Measurements from ENCODE around the gene NDUFB7.

Gene NDUFB7

GRCh38 chr19:14544977-14545715, 26.7 kb downstream of the NDUFB7 start:
- TF ChIP-seq NFIC (IDR thresholded peaks at IDR 0.05): peak; percentile 92
- TF ChIP-seq TEAD4 (IDR thresholded peaks at IDR 0.05): peak; percentile 49; the same call in 1 of the 2 replicates
- peak; percentile 83 for TF ChIP-seq TCF12 (IDR thresholded peaks at IDR 0.05; ENCODE audit: low read depth)
- peak; percentile 46 for TF ChIP-seq USF1 (IDR thresholded peaks at IDR 0.05)
- TF ChIP-seq, protein P1, sequence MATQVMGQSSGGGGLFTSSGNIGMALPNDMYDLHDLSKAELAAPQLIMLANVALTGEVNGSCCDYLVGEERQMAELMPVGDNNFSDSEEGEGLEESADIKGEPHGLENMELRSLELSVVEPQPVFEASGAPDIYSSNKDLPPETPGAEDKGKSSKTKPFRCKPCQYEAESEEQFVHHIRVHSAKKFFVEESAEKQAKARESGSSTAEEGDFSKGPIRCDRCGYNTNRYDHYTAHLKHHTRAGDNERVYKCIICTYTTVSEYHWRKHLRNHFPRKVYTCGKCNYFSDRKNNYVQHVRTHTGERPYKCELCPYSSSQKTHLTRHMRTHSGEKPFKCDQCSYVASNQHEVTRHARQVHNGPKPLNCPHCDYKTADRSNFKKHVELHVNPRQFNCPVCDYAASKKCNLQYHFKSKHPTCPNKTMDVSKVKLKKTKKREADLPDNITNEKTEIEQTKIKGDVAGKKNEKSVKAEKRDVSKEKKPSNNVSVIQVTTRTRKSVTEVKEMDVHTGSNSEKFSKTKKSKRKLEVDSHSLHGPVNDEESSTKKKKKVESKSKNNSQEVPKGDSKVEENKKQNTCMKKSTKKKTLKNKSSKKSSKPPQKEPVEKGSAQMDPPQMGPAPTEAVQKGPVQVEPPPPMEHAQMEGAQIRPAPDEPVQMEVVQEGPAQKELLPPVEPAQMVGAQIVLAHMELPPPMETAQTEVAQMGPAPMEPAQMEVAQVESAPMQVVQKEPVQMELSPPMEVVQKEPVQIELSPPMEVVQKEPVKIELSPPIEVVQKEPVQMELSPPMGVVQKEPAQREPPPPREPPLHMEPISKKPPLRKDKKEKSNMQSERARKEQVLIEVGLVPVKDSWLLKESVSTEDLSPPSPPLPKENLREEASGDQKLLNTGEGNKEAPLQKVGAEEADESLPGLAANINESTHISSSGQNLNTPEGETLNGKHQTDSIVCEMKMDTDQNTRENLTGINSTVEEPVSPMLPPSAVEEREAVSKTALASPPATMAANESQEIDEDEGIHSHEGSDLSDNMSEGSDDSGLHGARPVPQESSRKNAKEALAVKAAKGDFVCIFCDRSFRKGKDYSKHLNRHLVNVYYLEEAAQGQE (IDR thresholded peaks at IDR 0.05; ENCODE audit: low read depth): no peak
- TF ChIP-seq RAD21 (IDR thresholded peaks at IDR 0.05; ENCODE audit: low read depth): no peak
- peak; percentile 70 for TF ChIP-seq ZBTB7A (IDR thresholded peaks at IDR 0.05; ENCODE audit: low read depth)
- TF ChIP-seq, protein P2, sequence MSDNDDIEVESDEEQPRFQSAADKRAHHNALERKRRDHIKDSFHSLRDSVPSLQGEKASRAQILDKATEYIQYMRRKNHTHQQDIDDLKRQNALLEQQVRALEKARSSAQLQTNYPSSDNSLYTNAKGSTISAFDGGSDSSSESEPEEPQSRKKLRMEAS (IDR thresholded peaks at IDR 0.05): peak; percentile 78
- TF ChIP-seq EP300 (IDR thresholded peaks at IDR 0.05; ENCODE audit: borderline replicate concordance): peak; percentile 34; the same call in 1 of the 2 replicates

GRCh38 chr19:14544047-14544446, 27.8 kb downstream of the NDUFB7 start:
- TF ChIP-seq NFIC (IDR thresholded peaks at IDR 0.05): no peak
- TF ChIP-seq, protein P1 (IDR thresholded peaks at IDR 0.05; ENCODE audit: low read depth): no peak
- no peak for TF ChIP-seq CREB1 (IDR thresholded peaks at IDR 0.05; ENCODE audit: low read depth)

- TF ChIP-seq RAD21 (IDR thresholded peaks at IDR 0.05; ENCODE audit: low read depth): no peak
Measured at GRCh38 chr19:14542711-14543328, 29.0 kb downstream of the NDUFB7 start.

- TF ChIP-seq ZBTB7A (IDR thresholded peaks at IDR 0.05; ENCODE audit: low read depth) (no peak), YY1 (IDR thresholded peaks at IDR 0.05; ENCODE audit: low read depth) (no peak), FOXM1 (IDR thresholded peaks at IDR 0.05; ENCODE audit: borderline replicate concordance, low read depth) (no peak), EP300 (IDR thresholded peaks at IDR 0.05; ENCODE audit: borderline replicate concordance) (no peak), NFIC (IDR thresholded peaks at IDR 0.05) (no peak), TCF12 (IDR thresholded peaks at IDR 0.05; ENCODE audit: low read depth) (no peak)
- TF ChIP-seq, protein P1 (IDR thresholded peaks at IDR 0.05; ENCODE audit: low read depth): no peak
Measured at GRCh38 chr19:14540741-14541525, 30.9 kb downstream of the NDUFB7 start.

DNA sequence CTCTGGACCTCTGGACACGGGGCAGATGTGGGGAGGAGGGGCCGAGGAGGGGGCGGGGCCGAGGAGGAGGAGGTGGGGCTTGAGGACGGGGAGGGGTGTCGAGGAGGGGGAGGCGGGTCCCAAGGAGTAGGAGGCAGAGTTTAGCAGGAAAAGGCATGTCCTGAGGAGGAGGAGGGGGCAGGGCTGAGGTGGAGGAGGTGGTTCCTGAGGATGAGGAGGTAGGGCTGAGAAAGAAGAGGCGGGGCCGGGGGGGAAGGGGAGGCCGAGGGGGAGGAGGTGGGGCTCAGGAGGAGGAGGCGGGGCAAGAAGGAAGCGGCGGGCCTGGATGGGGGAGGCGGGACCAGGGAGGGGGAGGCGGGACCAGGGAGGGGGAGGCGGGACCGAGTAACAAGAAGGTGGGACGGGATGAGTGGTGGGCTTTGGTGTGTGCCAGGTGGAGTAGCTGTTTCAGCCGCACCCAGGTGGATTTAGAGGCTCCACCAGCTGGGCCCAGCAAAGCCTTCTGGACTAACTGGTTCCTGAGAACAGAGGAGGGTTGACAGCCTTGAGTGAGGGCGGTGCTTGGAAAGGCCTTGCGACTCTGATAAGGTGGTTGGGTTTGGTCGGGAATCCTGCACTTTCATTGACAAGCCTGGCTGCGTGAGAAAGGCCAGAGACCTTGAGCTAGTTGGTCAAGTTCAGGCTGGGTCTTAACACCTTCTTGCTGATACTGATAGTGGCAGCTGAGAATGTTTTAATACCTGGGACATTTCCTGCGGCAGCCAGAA, 34.8 kb downstream of the NDUFB7 start:
- TF ChIP-seq, protein P1 (IDR thresholded peaks at IDR 0.05; ENCODE audit: low read depth): no peak
- no peak for TF ChIP-seq TCF12 (IDR thresholded peaks at IDR 0.05; ENCODE audit: low read depth)
- TF ChIP-seq FOXM1 (IDR thresholded peaks at IDR 0.05; ENCODE audit: borderline replicate concordance, low read depth): no peak
- no peak for TF ChIP-seq NFIC (IDR thresholded peaks at IDR 0.05)
- TF ChIP-seq YY1 (IDR thresholded peaks at IDR 0.05; ENCODE audit: low read depth): no peak
- TF ChIP-seq EGR1 (IDR thresholded peaks at IDR 0.05): no peak
- TF ChIP-seq RAD21 (IDR thresholded peaks at IDR 0.05; ENCODE audit: low read depth): no peak
- no peak for TF ChIP-seq TEAD4 (IDR thresholded peaks at IDR 0.05)
- TF ChIP-seq, protein P2 (IDR thresholded peaks at IDR 0.05): no peak
- TF ChIP-seq EP300 (IDR thresholded peaks at IDR 0.05; ENCODE audit: borderline replicate concordance): no peak
- no peak for TF ChIP-seq TAF1 (IDR thresholded peaks at IDR 0.05; ENCODE audit: low read depth)
- TF ChIP-seq CREB1 (IDR thresholded peaks at IDR 0.05; ENCODE audit: low read depth): no peak

Data from Ishikawa (cell line).